Stimulated activated CD4-positive, alpha-beta T cell treated with anti-CD3 and anti-CD28 coated beads, Interleukin-4, amount 100 ng/mL, for 1 hour (primary cell): ENCODE measurements around the gene BRSK1.
A peak's percentile ranks its signal among the peaks of the same experiment; 100 is the strongest.

ENCODE experiments used
- DNase-seq: peaks from one replicate; pipeline ENCODE4 v3.0.0-alpha.2; 2020

Gene BRSK1

GRCh38 chr19:55254625-55254977 lies 29.2 kb upstream of the BRSK1 start:
- DNase-seq: no peak

GRCh38 chr19:55255618-55256423 lies 28.0 kb upstream of the BRSK1 start:
- peak; percentile 61 for DNase-seq

GRCh38 chr19:55256562-55257460 lies 27.0 kb upstream of the BRSK1 start:
- no peak for DNase-seq

GRCh38 chr19:55257461-55258420 lies 26.1 kb upstream of the BRSK1 start:
- peak; percentile 31 for DNase-seq

- DNase-seq: peak; percentile 67
These were observed 25.3 kb upstream of the BRSK1 start for GRCh38 chr19:55258476-55258827.

GRCh38 chr19:55258828-55259539 lies 24.8 kb upstream of the BRSK1 start, which contains the start of gene PPP6R1:
Gene PPP6R1, minus strand, starts transcription at chr19:55259017. Its CDS starts 11,914 bp downstream, at chr19:55247103.
- peak; percentile 94 for DNase-seq

GRCh38 chr19:55259540-55260210 lies 24.1 kb upstream of the BRSK1 start:
- peak; percentile 22 for DNase-seq

GRCh38 chr19:55261671-55262126 lies 22.1 kb upstream of the BRSK1 start:
- DNase-seq: no peak

- DNase-seq: no peak
These were observed 21.4 kb upstream of the BRSK1 start for GRCh38 chr19:55262359-55262758.

GRCh38 chr19:55264531-55264930 lies 19.3 kb upstream of the BRSK1 start:
- no peak for DNase-seq

GRCh38 chr19:55265173-55265572 lies 18.6 kb upstream of the BRSK1 start:
- no peak for DNase-seq

- DNase-seq: no peak
These were observed 17.9 kb upstream of the BRSK1 start for GRCh38 chr19:55265723-55266386.

GRCh38 chr19:55266404-55266803 lies 17.4 kb upstream of the BRSK1 start:
- DNase-seq: no peak

GRCh38 chr19:55266840-55267239 lies 17.0 kb upstream of the BRSK1 start:
- DNase-seq: no peak

- DNase-seq: no peak
These were observed 14.5 kb upstream of the BRSK1 start for GRCh38 chr19:55269299-55269698.

GRCh38 chr19:55270172-55270942 lies 13.4 kb upstream of the BRSK1 start:
- no peak for DNase-seq

GRCh38 chr19:55272142-55272541 lies 11.7 kb upstream of the BRSK1 start:
- DNase-seq: no peak

GRCh38 chr19:55273978-55274707 lies 9.7 kb upstream of the BRSK1 start:
- no peak for DNase-seq
